IMR-90 (cell line): ENCODE results near the gene KCNQ2. TPM values are rescaled to one million over a fixed set of nuclear protein-coding genes. Genes with fewer than 3 reads are reported as not detected.

Source experiments
- ATAC-seq: fragments of 200-7000 bp; cut with Tn5 transposase; 2 replicates; pipeline ENCODE4 v1.9.1; 2020; ENCODE audit warnings: low read depth, mild to moderate bottlenecking, moderate library complexity
- BruUV-seq: library from RNA; stranded (reverse); fragments of 400-500 nt; replicated peaks from 2 replicates; lab custom pipeline; 2021; lab: Mats Ljungman, UMichigan
- CTCF ChIA-PET: fragments of 300-600 bp; formaldehyde crosslinking; extraction: SDS; loops from one replicate; lab custom pipeline; 2021; ENCODE audit warnings: antibody characterized with exemption; lab: Yijun Ruan, JAX
- POLR2A ChIA-PET: fragments of 300-600 bp; sonication (Branson Sonifier 250); formaldehyde crosslinking; loops from one replicate; lab custom pipeline; 2022; ENCODE audit warnings: antibody characterized with exemption; ENCODE audit not compliant: unreplicated experiment; lab: Charles Lee
- DNase-seq: peaks from one replicate; pipeline ENCODE4 v3.0.0; 2013
- H2AFZ ChIP-seq: replicated peaks from 2 replicates; pipeline ENCODE3; 2013; ENCODE audit warnings: low read length, mild to moderate bottlenecking; ENCODE audit not compliant: poor library complexity
- H2AK5ac ChIP-seq: 2 replicates; pipeline ENCODE4 v1.6.1; 2013; ENCODE audit warnings: low read depth, low read length, inconsistent platforms
- H2AK9ac ChIP-seq: replicated peaks from 2 replicates; pipeline ENCODE3; 2013; ENCODE audit warnings: mild to moderate bottlenecking, low read depth, low read length, moderate library complexity; ENCODE audit not compliant: poor library complexity
- H2BK120ac ChIP-seq: 2 replicates; pipeline ENCODE4 v1.6.1; 2013; ENCODE audit warnings: low read depth, low read length, inconsistent platforms
- H2BK15ac ChIP-seq: 3 replicates; pipeline ENCODE4 v1.6.1; 2013; ENCODE audit warnings: low read depth, low read length, inconsistent platforms
- H2BK20ac ChIP-seq: 2 replicates; pipeline ENCODE4 v1.6.1; 2013; ENCODE audit warnings: low read depth, mild to moderate bottlenecking, inconsistent platforms, low read length, moderate library complexity
- H2BK5ac ChIP-seq: 2 replicates; pipeline ENCODE4 v1.6.1; 2013; ENCODE audit warnings: mild to moderate bottlenecking, low read depth, low read length, inconsistent platforms; ENCODE audit not compliant: poor library complexity, severe bottlenecking
- H3K14ac ChIP-seq: replicated peaks from 2 replicates; pipeline ENCODE4 v1.6.1; 2013; ENCODE audit warnings: low read depth, low read length, inconsistent platforms
- H3K18ac ChIP-seq: 2 replicates; pipeline ENCODE4 v1.6.1; 2013; ENCODE audit warnings: low read depth, low read length, control low read depth
- H3K23ac ChIP-seq: 2 replicates; pipeline ENCODE4 v1.6.1; 2013; ENCODE audit warnings: low read depth, low read length, inconsistent platforms
- H3K27ac ChIP-seq: 2 replicates; pipeline ENCODE4 v1.5.1; 2013; ENCODE audit warnings: mild to moderate bottlenecking, control low read depth, low read length; ENCODE audit not compliant: insufficient read depth
- H3K27me3 ChIP-seq: 2 replicates; pipeline ENCODE4 v1.6.1; 2013; ENCODE audit warnings: low read length; ENCODE audit not compliant: control insufficient read depth, insufficient read depth
- H3K36me3 ChIP-seq: 2 replicates; pipeline ENCODE4 v1.6.1; 2013; ENCODE audit warnings: low read length, mixed read lengths; ENCODE audit not compliant: control insufficient read depth, insufficient read depth
- H3K4ac ChIP-seq: 2 replicates; pipeline ENCODE4 v1.6.1; 2013; ENCODE audit warnings: low read depth, low read length, inconsistent platforms
- H3K4me1 ChIP-seq: 2 replicates; pipeline ENCODE4 v1.6.1; 2013; ENCODE audit warnings: low read length, mixed read lengths; ENCODE audit not compliant: control insufficient read depth, insufficient read depth
- H3K4me2 ChIP-seq: 2 replicates; pipeline ENCODE4 v1.6.1; 2013; ENCODE audit warnings: low read depth, mild to moderate bottlenecking, control low read depth, low read length, moderate library complexity
- H3K4me3 ChIP-seq: 2 replicates; pipeline ENCODE4 v1.5.1; 2013; ENCODE audit warnings: low read depth, mild to moderate bottlenecking, control low read depth, low read length, moderate library complexity; ENCODE audit not compliant: insufficient read depth
- H3K56ac ChIP-seq: 2 replicates; pipeline ENCODE4 v1.6.1; 2013; ENCODE audit warnings: low read length, inconsistent platforms; ENCODE audit not compliant: insufficient read depth; ENCODE audit errors: extremely low read depth
- H3K79me1 ChIP-seq, 2 experiments: 2 replicates each; pipeline ENCODE4 v1.6.1; 2013; ENCODE audit warnings: low read length in 2 of 2, inconsistent platforms in 1 of 2, low read depth in 1 of 2
- H3K9ac ChIP-seq: 2 replicates; pipeline ENCODE4 v1.6.1; 2013; ENCODE audit warnings: low read depth, low read length, control low read depth
- H3K9me1 ChIP-seq: 2 replicates; pipeline ENCODE4 v1.6.1; 2013; ENCODE audit warnings: low read length, inconsistent platforms; ENCODE audit not compliant: insufficient read depth
- H3K9me3 ChIP-seq: 2 replicates; pipeline ENCODE4 v1.6.1; 2013; ENCODE audit warnings: low read length; ENCODE audit not compliant: control insufficient read depth, insufficient read depth
- H4K20me1 ChIP-seq: 2 replicates; pipeline ENCODE4 v1.6.1; 2013; ENCODE audit warnings: low read length, inconsistent platforms; ENCODE audit not compliant: insufficient read depth
- H4K5ac ChIP-seq: 2 replicates; pipeline ENCODE4 v1.6.1; 2013; ENCODE audit warnings: mild to moderate bottlenecking, low read depth, low read length, control low read depth
- H4K8ac ChIP-seq, 2 experiments: 2 replicates each; pipeline ENCODE4 v1.6.1; 2013; ENCODE audit warnings: low read depth in 2 of 2, low read length in 2 of 2, control low read depth in 1 of 2, inconsistent platforms in 1 of 2
- H4K91ac ChIP-seq: 2 replicates; pipeline ENCODE4 v1.6.1; 2013; ENCODE audit warnings: low read depth, low read length, inconsistent platforms; ENCODE audit not compliant: insufficient read depth
- BHLHE40 ChIP-seq: fragments of 150-350 bp; IDR thresholded peaks from 2 replicates; pipeline ENCODE4 v1.6.1; 2016; ENCODE audit warnings: mild to moderate bottlenecking, low read depth, low read length
- CEBPB ChIP-seq: IDR thresholded peaks from 2 replicates; pipeline ENCODE4 v1.6.1; 2012; ENCODE audit warnings: low read depth, low read length, improper control_type of control experiment
- CHD1 ChIP-seq: IDR thresholded peaks from 2 replicates; pipeline ENCODE4 v1.6.1; 2012; ENCODE audit warnings: low read depth, low read length, improper control_type of control experiment
- FOS ChIP-seq: fragments of 150-350 bp; IDR thresholded peaks from 2 replicates; pipeline ENCODE4 v1.6.1; 2016; ENCODE audit warnings: low read depth, low read length
- MXI1 ChIP-seq: IDR thresholded peaks from 2 replicates; pipeline ENCODE4 v1.6.1; 2012; ENCODE audit warnings: low read depth, mild to moderate bottlenecking, low read length, moderate library complexity, borderline replicate concordance
- NFE2L2 ChIP-seq: fragments of 150-350 bp; IDR thresholded peaks from 2 replicates; pipeline ENCODE4 v1.6.1; 2016; ENCODE audit warnings: low read depth, mild to moderate bottlenecking, low read length
- POLR2A ChIP-seq: IDR thresholded peaks from 2 replicates; pipeline ENCODE4 v1.6.1; 2012; ENCODE audit warnings: mild to moderate bottlenecking, low read depth, low read length
- RAD21 ChIP-seq: IDR thresholded peaks from 2 replicates; pipeline ENCODE4 v1.6.1; 2012; ENCODE audit warnings: low read length, improper control_type of control experiment
- RCOR1 ChIP-seq: IDR thresholded peaks from 2 replicates; pipeline ENCODE4 v1.6.1; 2012; ENCODE audit warnings: mild to moderate bottlenecking, low read length, improper control_type of control experiment; ENCODE audit not compliant: insufficient replicate concordance
- SMC3 ChIP-seq: fragments of 150-350 bp; IDR thresholded peaks from 2 replicates; pipeline ENCODE4 v1.6.1; 2016; ENCODE audit warnings: low read depth, mild to moderate bottlenecking, antibody characterized with exemption, low read length, moderate library complexity
- USF2 ChIP-seq: fragments of 150-350 bp; IDR thresholded peaks from 2 replicates; pipeline ENCODE4 v1.6.1; 2017; ENCODE audit warnings: mild to moderate bottlenecking, antibody characterized with exemption, low read length, low read depth
- WGBS, 2 experiments: methylation state at CpG; one replicate each; pipeline versions ENCODE4 v1.1.5 to v1.1.7; 2013; ENCODE audit warnings: missing lambda C conversion rate in 2 of 2; ENCODE audit not compliant: insufficient read length in 1 of 2; ENCODE audit errors: extremely low coverage in 2 of 2; 5-methylcytosine and 5-hydroxymethylcytosine counted together
- dilution Hi-C: fragments of 300-500 bp; cut with HindIII; formaldehyde crosslinking; loops from one replicate; pipeline ENCODE4 v1.14.3; 2018; ENCODE audit warnings: low sequenced_read_pairs; ENCODE audit not compliant: unreplicated experiment
- in situ Hi-C: fragments of 300-500 bp; cut with MboI; formaldehyde crosslinking; loops from 3 replicates; pipeline ENCODE4 v1.14.3; 2019; ENCODE audit warnings: low sequenced_read_pairs, inconsistent platforms, mixed read lengths
- intact Hi-C: fragments of 100-400 bp; cut with micrococcal nuclease; formaldehyde crosslinking; loops from 2 replicates; pipeline ENCODE4 v1.10.0; 2022
- polyA plus RNA-seq, 3 experiments: library from polyadenylated mRNA; depleted of rRNA; stranded (reverse); fragments of >200 nt; gene quantifications; 2 replicates each; pipeline ENCODE4 v1.2.3, GENCODE V29; 2012; ENCODE audit warnings: low replicate concordance in 1 of 3
- total RNA-seq: library from RNA; depleted of rRNA; stranded (reverse); fragments of >200 nt; gene quantifications from 2 replicates; pipeline ENCODE4 v1.2.3, GENCODE V29; 2012
- TF ChIP-seq, protein P1 (sequence below): fragments of 150-350 bp; IDR thresholded peaks from 2 replicates; pipeline ENCODE4 v1.6.1; 2016; ENCODE audit warnings: low read depth, mild to moderate bottlenecking, low read length, moderate library complexity, borderline replicate concordance

The KCNQ2 gene
- total and polyA plus RNA-seq, 2 of the 4 experiments (the other 2 are of a cell fraction), result 0.02 TPM; not detected in 1

- Histone ChIP-seq H3K79me1 (no peaks in the 10 kb centered on the region), H3K18ac (no peak overlapping the region), H2BK5ac (no peak overlapping the region), H3K4me1 (0 out of 2 replicates have a peak, but pooled peaks cover 1% of the 10 kb centered on the region), H3K4me2 (no peak overlapping the region), H3K4ac (no peak overlapping the region), H3K9me3 (peaks cover 26% of the 10 kb centered on the region), H2AFZ (no peak overlapping the region), H2AK5ac (no peak overlapping the region), H2BK20ac (no peak overlapping the region), H3K14ac (no peak overlapping the region), H4K8ac (no peak overlapping the region), H3K9ac (no peak overlapping the region), H2BK15ac (no peak overlapping the region), H3K36me3 (no peaks in the 10 kb centered on the region), H3K9me1 (no peaks in the 10 kb centered on the region), H3K27ac (no peak overlapping the region), H4K20me1 (no peaks in the 10 kb centered on the region), H4K5ac (no peak overlapping the region), H3K4me3 (no peak overlapping the region), H2BK120ac (no peak overlapping the region), H3K56ac (no peak overlapping the region), H3K27me3 (peaks cover 24% of the 10 kb centered on the region), H4K91ac (no peak overlapping the region), H2AK9ac (no peak overlapping the region), H3K23ac (no peak overlapping the region)
- peak; percentile 12 for DNase-seq
- intact Hi-C loops (no loop called here), dilution Hi-C loops (no loop called here), in situ Hi-C loops (no loop called here)
- TF ChIP-seq RAD21 (no peak), CHD1 (no peak), FOS (no peak), SMC3 (no peak), RCOR1 (no peak), USF2 (no peak), CEBPB (no peak), NFE2L2 (no peak), MXI1 (no peak), BHLHE40 (no peak), POLR2A (no peak)
- TF ChIP-seq, protein P1, sequence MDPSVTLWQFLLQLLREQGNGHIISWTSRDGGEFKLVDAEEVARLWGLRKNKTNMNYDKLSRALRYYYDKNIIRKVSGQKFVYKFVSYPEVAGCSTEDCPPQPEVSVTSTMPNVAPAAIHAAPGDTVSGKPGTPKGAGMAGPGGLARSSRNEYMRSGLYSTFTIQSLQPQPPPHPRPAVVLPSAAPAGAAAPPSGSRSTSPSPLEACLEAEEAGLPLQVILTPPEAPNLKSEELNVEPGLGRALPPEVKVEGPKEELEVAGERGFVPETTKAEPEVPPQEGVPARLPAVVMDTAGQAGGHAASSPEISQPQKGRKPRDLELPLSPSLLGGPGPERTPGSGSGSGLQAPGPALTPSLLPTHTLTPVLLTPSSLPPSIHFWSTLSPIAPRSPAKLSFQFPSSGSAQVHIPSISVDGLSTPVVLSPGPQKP, result no peak
- no peak for ATAC-seq
- 89% methylated on average over 4 of the region's 9 CpGs; no CpG with 5 or more reads in 1 of the 2 experiments for WGBS, 2 experiments
- ChIA-PET CTCF (no interaction called here), POLR2A (no interaction called here)
- no TSS peak for BruUV-seq
Observed at GRCh38 chr20:63509088-63509564, 36.7 kb upstream of the KCNQ2 start.
